ENCODE results near the gene KRTAP10-6.
"Not testable (repeated sequence)": the region's sequence is repeated elsewhere in the genome, so short reads cannot be mapped to it uniquely, and the experiment has no call there.

Gene KRTAP10-6

DNA sequence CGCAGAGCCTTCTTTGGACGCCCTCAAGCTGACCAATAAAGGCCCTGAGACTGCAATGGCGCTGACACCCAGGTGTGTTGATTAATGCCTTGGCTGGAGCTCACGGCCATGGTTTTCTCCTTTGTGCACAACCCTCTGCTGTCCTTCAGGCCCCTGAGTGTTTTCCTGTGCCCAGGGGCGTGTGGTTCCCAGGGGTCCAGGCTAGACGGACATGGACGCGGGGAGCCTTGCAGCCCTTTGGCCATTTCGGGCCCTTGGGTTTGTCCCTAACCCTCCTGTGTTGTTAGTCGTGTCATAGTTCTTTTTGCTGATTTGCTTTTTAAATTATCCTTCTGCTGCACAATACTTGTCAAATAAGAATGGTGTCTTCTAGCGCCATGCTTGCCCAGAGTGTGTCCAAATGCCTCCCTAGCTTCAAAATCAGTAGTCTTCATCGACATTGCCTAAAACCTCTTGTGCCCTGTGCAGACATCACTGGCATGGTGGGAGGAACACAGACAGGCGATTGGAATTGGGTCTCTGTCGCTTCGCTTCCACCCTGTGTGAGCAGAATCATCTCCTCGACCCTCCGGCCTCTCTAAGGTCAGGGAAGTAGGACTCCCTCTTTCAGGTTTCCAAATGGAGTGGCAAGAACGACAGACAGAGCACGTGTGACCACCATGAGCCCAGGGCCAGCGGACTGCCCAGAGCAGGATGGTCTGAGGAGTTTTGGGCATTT is 16.8 kb downstream of the KRTAP10-6 start:
- no peak for FAIRE-seq

DNA sequence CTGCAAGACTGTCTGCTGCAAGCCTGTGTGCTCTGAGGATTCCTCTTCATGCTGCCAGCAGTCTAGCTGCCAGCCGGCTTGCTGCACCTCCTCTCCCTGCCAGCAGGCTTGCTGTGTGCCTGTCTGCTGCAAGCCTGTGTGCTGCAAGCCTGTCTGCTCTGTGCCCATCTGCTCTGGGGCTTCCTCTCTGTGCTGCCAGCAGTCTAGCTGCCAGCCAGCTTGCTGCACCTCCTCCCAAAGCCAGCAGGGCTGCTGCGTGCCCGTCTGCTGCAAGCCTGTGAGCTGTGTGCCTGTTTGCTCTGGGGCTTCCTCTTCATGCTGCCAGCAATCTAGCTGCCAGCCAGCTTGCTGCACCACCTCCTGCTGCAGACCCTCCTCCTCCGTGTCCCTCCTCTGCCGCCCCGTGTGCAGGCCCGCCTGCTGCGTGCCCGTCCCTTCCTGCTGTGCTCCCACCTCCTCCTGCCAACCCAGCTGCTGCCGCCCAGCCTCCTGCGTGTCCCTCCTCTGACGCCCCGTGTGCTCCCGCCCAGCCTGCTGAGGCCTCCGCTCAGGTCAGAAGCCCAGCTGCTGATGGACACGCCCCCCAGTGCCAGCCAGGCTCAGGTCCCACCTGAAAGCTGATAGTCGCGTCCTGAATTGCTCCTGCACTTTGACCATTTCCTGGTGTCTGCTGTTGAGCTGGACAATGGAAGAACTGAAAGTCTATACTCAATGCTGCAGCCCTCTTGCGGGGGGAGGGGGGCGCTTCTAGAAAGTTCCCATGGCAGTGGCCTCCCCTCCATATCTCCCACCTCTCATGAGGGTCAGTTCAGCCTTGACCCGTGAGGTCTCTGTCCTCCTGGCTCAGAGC is 17.6 kb downstream of the KRTAP10-6 start:
- no peak for FAIRE-seq

DNA sequence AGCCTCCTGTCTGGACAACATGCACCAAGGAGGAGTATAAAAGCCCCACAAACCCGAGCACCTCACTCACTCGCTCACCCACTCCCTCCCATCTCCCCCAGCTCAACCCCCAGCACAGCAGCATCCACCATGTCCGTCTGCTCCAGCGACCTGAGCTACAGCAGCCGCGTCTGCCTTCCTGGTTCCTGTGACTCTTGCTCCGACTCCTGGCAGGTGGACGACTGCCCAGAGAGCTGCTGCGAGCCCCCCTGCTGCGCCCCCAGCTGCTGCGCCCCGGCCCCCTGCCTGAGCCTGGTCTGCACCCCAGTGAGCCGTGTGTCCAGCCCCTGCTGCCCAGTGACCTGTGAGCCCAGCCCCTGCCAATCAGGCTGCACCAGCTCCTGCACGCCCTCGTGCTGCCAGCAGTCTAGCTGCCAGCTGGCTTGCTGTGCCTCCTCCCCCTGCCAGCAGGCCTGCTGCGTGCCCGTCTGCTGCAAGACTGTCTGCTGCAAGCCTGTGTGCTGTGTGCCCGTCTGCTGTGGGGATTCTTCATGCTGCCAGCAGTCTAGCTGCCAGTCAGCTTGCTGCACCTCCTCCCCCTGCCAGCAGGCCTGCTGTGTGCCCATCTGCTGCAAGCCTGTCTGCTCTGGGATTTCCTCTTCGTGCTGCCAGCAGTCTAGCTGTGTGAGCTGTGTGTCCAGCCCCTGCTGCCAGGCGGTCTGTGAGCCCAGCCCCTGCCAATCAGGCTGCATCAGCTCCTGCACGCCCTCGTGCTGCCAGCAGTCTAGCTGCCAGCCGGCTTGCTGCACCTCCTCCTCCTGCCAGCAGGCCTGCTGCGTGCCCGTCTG is 18.5 kb downstream of the KRTAP10-6 start, which contains the start of gene KRTAP10-4:
KRTAP10-4 (plus strand) TSS at position 100 of the 827 bp plus-strand sequence; CDS start at position 130, 30 bp downstream.
- not testable (repeated sequence) for FAIRE-seq

DNA sequence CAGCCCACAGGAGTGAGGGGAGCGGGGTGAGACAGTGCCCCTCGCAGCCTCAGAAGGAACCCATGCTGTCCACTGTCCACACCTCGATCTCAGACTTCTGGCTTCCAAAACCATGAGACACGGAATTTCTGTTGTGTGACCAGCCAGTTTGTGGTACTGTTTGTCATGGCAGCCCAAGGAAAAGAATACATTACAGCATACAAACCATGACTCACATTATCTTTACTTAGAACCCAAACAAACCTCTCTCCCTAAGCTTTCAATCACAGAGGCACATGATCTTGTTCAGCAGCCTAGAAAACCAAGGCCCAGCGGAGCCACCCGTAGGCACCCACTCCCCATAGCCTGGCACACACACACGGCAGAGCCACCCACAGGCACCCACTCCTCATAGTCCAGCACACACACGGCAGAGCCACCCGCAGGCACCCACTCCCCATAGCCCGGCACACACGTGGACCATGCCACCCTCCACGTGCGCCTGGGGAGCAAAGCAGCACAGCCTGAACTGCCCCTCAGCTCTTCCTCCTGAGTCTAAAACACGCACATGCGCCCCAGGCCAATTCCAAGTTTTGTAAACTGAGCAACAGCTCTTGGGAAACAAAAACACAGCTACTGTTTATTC is 19.2 kb downstream of the KRTAP10-6 start:
- FAIRE-seq = no peak

DNA sequence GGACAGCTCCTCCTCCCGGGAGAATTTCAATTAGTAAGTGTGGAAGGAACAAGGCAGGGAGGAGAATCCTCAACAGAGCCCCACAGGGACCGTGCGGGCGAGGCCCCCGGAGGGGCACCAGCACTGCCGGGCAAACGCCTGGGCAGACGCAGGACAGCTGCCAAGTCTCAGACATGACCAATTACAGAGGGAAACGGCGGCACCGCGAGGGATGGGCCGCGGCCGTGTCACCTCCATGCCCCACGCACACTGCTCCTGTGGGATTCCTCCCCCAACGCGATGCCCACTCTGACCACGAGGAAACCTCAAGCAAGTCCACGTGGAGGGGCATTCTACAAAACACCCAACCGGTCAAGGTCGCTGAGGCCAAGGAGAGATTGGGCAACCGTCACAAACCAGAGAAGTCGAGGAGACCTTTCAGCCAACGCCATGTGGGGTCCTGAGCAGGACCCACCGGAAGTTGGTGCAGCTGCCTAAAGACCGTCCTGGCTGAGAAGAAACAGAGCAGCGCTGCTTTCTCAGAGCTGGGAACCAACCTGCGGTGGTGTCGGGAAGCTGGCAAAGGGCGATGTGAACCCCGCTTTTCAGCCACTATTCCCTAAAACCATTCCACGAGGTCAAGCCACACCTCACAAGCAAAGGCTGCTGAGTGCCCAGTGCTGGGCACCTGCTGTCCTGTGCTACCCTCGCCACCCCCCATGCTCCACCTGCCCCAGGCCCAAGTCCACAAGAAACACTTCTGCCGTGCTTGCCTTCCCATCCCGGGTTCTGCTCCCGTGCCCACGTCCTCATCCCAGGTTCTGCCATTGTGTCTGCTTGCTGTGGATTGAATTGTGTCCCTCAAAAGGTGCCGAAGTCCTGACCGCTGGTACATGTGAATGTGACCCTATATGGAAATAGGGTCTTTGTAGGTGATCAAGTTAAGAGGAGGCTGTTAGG is 20.2 kb downstream of the KRTAP10-6 start:
- no peak for FAIRE-seq

DNA sequence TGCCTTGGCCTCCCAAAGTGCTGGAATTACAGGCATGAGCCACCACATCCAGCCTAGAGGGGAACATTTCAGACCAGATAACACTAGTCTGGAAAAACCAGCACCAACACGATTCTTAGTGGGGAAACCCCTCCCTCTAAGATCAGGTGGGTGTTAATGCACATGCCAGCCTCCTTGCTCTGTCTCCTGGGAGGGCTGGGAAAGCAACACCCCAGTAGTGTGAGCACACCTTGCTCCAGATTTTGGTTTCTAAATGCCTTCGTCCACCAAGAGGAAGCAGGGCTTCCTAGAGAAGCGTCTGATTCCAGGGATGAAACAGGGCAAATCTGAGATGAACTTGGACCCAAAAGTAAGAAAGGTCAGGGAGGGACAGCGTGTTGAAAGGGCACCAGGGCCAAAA is 21.0 kb downstream of the KRTAP10-6 start:
- no peak for FAIRE-seq

DNA sequence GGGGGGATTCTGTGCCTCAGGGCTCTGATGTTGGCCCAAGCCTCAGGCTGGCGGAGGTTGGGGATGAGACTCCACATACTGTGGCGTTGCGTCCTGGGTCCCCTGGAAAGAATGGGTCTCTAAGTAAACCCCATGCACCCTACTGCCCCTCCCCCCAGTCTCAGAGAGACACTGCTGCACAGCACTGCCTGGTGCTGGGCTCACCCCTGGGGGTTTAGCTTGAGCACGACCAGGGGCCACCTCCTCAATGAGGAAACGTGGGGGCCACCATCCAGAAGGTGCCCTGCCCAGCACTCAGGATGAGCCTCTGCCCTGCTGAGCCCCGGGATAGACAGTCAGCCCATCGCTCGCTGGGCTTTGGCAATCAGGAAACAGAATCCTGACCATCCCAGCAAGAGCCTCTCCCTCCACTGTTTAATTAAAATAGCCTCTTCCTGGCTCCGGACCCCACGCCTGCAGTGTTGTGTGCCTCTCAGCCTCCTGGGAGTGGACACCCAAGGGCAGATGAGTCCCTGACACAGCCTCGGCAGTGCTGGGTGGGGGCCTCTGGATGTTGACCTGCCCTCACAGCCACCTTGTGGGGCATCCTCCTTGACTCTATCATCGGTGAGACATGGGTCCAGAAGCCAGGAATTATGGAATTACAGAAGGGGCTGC is 22.3 kb downstream of the KRTAP10-6 start:
- FAIRE-seq = no peak

DNA sequence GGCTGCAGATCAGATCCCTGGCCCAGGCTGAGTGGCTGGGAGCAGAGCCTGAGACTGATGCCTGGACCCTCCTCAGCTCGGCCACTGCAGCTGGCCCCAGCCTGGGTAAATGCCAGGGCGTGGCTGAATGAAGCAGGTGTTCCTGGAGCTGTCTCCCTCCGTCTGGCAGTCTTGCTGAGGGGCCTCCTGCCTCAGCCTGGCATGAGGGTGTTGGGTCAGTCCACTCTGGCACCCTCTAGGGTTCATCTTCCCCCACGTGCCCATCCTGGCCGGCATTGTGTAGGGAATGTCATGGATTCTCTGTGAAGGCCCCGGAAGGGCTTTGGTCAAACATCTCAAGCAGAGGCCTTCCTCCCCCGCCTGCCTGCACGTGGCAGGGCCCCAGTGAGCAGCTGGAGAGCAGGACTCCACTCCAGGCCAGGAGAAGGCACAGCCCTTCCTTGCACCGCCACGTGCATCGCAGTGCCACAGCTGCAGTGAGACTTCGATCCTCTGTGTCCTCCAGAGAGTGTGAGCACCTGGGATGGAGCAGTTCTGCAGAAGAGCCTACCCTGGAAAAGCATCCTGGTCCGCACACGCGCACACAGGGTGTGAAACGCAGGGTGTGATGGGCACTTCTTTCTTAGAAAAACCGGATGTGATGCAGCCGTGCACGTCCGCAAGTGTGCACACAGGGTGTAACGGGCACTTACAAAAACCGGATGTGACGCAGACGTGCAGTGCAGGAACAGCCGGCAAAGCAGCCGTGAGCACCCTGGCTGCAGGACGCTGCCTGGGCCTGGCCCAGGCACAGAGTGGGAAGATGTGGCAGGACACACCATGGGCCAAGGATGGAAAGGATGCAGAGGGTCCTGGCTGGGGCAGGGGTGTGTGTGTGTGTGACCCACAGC is 23.4 kb downstream of the KRTAP10-6 start:
- no peak for FAIRE-seq

DNA sequence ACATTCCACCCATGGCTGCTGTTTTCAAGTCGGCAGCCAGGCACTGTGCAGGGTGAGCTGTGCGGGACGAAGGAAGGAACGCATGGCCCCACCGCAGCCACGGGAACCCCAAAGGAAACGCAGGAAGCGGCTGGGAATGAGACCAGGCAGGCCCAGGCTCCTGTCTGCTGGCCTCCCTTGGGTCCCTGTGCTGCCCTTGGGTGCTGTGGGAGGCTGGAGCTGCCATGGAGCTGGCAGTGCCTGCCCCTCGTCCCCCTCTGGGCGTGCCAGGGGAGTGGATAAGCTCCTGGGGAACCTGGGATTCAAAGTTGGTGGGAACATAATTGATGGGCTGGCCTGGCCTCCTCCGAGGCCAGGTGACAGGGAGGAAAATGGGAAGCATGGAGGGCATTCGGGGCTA is 24.0 kb downstream of the KRTAP10-6 start:
- no peak for FAIRE-seq

DNA sequence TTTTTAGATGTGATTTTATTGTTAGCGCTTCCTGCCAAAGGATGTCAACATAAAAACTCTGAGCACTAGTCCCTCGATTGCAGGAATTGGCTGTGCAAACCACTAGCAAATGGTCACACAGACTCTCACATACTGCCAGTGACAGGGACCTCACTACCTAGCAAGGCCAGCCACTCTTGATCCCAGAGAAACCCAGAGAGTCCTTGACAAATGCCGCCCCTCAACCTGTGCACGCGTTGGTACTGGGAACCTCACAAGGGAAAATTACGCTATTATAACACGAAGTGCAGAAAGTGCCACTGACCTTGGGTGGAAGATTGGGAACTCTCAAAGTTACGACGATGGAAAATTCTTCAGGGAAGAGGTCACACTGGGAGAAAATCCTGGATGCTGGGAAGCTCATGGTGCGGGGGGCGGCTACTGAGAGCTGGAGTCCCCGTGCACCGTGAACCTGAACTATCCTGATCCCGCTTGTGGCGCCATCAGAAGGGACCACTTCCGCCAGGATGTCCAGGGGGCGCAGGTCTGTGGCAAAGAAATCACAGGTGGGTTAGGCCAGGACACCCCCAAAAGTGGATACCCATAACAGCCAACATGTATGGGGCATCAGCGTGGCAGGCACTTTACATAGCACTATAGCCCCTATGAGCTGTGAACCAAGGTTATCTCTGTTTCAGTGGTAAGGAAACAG is 24.7 kb downstream of the KRTAP10-6 start:
- FAIRE-seq = no peak

DNA sequence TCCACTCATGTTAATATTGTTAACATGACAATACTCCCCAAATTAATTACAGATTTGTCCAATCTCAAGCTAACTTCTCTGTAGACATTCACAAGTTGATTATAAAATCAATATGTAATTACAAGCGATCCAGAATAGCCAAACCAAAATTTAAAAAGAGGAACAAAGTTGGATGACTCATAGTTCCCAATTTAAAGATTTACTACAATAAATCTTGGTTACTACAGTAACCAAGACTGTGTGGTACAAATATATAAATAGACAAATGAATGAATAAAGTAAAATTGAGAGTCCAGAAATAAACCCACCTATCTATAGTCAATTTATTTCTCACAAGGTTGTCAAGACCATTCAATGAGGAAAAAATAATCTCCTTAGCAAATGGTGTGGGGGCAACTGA is 25.9 kb downstream of the KRTAP10-6 start:
- FAIRE-seq = no peak

DNA sequence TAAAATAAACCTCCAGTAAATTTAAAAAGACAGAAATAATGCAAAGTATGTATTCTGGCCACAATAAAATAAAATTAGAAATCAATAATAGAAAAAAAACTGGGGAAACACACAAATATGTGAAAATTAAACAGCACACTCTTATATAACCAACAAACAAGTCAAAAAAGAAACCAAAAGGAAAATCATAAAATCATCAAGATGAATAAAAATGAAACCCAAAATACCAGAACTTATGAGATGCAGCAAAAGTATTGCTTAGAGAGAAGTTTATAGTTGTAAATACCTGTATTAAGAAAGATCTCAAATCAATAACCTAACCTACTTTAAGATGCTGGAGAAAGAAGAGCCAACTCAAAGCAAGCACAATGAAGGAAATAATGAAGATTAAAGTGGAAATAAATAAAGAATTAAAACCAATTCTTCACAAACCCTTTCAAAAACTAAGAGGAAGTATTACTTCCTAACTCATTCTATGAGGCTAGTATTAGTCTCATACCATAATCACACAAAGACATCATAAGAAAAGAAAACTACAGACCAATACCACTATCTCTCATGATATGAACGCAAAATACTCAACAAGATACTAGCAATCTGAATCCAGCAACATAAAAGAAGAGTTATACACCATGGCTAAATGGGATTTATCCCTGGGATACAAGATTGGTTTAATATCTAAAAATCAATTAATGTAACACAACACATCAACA is 27.3 kb downstream of the KRTAP10-6 start:
- no peak for FAIRE-seq

DNA sequence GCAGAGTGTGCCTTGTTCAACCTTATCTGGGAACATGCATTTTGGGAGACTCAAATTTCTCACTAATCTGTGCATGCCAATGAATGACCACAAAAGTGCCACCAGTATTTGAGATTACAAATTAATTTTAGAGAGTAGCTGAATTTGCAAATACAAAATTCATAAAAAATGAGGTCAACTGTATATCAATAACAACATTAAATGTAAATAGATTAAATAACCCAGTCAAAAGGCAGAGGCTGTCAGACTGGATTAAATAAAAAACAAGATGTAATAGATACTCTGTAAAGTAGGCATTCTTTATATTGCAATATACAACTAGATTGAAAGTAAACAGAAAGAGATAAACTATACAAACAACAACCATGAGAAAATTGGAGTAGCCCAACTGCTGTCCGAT is 28.2 kb downstream of the KRTAP10-6 start:
- no peak for FAIRE-seq

DNA sequence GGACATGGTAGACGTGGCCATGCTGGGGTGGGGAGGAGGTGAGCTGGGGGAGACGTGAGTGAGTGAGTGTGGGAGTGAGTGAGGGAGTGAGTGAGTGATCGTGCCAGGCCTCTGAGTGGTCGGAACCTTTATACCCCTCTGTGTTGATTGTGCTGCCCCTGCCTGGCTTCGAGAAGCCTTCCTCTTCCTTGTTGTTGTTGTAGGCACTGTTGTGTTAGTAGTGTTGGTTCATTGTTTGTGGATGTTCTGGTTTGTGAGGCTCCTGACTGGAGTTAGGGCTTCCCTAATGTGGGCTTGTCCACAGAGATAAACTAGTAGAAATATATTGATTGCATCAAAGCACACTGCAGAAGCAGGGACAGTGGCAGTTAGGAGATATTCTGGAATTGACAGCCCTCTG is 33.6 kb downstream of the KRTAP10-6 start, which contains the start of gene KRTAP10-3:
KRTAP10-3 (minus strand) TSS at position 101 of the 400 bp plus-strand sequence; CDS start at position 21, 80 bp downstream.
- FAIRE-seq = no peak

DNA sequence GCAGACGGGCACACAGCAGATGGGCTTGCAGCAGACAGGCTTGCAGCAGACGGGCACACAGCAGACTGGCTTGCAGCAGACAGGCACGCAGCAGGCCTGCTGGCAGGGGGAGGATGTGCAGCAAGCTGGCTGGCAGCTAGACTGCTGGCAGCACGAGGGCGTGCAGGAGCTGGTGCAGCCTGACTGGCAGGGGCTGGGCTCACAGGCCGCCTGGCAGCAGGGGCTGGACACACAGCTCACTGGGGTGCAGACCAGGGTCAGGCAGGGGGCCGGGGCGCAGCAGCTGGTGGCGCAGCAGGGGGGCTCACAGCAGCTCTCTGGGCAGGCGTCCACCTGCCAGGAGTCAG is 34.0 kb downstream of the KRTAP10-6 start:
- FAIRE-seq = not testable (repeated sequence)

DNA sequence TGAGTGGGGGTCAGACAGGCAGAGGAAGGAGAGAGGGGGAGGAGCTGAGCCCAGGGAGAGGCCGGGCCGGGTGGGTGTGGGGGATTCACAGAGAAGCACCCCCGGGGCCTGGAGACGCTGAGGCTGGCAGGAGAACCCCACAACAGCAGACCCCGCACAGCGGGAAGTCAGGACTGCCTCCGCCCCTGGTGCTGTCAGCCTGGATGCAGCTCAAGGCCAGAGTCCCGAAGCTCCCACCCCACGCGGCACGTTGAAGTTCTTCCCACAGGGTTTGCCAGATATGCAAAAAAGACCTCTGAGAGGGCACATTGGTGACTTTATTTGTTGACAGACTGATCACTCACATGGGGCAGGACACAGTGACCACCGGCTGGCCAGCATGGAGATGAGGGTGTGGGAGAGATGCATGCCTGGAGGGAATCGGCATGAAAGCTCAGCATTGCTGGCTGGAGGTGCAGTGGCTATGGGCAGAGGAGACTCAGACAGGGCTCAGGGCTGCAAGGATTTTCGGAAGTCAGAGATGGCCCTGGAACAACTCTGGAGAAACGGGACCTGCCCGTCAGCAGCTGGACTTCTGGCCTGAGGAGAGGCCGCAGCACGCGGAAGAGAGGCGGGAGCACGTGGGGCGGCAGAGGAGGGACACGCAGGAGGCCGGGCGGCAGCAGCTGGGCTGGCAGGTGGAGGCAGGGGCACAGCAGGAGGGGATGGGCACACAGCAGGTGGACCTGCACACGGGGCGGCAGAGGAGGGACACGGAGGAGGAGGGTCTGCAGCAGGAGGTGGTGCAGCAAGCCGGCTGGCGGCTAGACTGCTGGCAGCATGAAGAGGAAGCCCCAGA is 34.6 kb downstream of the KRTAP10-6 start:
- no peak for FAIRE-seq

DNA sequence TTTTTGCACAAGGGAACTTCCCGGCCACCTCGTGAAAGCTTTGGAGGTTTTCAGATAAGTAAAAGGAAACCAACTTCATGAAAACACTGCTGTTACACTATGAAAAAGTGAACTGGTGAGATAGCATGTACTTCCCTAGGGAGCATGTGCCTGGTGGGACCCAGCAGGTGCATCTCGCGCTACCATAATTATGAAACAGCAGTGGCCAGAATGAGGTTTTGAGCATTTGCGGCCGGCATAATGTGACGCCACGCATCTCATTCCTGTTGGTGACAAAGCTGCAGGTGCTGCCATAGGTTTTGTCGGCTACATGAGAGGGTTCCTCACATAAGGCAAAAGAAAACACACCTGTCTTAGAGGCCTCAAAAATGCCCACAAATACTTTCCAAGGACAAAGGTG is 35.4 kb downstream of the KRTAP10-6 start:
- FAIRE-seq = no peak
